Mesendoderm (in vitro differentiated cells): ENCODE data around the gene PERCC1.

Source experiments
- DNase-seq: peaks from one replicate; pipeline ENCODE4 v3.0.0; 2013
- H2AK5ac ChIP-seq: 2 replicates; pipeline ENCODE4 v1.6.1; 2013; ENCODE audit warnings: low read length, inconsistent platforms
- H2BK120ac ChIP-seq: 2 replicates; pipeline ENCODE4 v1.6.1; 2013; ENCODE audit warnings: low read depth, mild to moderate bottlenecking, low read length, moderate library complexity, mixed read lengths
- H2BK15ac ChIP-seq: replicated peaks from 2 replicates; pipeline ENCODE4 v1.6.1; 2013; ENCODE audit warnings: low read depth, mild to moderate bottlenecking, moderate library complexity
- H2BK5ac ChIP-seq: 2 replicates; pipeline ENCODE4 v1.6.1; 2013; ENCODE audit warnings: low read length, inconsistent platforms
- H3K18ac ChIP-seq: 2 replicates; pipeline ENCODE4 v1.6.1; 2013; ENCODE audit warnings: mild to moderate bottlenecking, low read length, mixed read lengths
- H3K23ac ChIP-seq: one replicate; pipeline ENCODE4 v1.6.1; 2013; ENCODE audit warnings: low read length
- H3K27ac ChIP-seq: 2 replicates; pipeline ENCODE4 v1.5.1; 2013; ENCODE audit warnings: low read depth, mild to moderate bottlenecking, inconsistent platforms, low read length, moderate library complexity
- H3K27me3 ChIP-seq: 2 replicates; pipeline ENCODE4 v1.6.1; 2013; ENCODE audit warnings: low read length, control low read depth, mild to moderate bottlenecking, inconsistent platforms; ENCODE audit not compliant: insufficient read depth, poor library complexity
- H3K36me3 ChIP-seq: 2 replicates; pipeline ENCODE4 v1.6.1; 2013; ENCODE audit warnings: low read length, inconsistent platforms; ENCODE audit not compliant: control insufficient read depth, insufficient read depth
- H3K4ac ChIP-seq: one replicate; pipeline ENCODE4 v1.6.1; 2013; ENCODE audit warnings: low read depth, mild to moderate bottlenecking, low read length, moderate library complexity
- H3K4me1 ChIP-seq: 2 replicates; pipeline ENCODE4 v1.6.1; 2013; ENCODE audit warnings: low read depth, low read length, inconsistent platforms; ENCODE audit not compliant: control insufficient read depth
- H3K4me2 ChIP-seq: 2 replicates; pipeline ENCODE4 v1.6.1; 2013; ENCODE audit warnings: low read length
- H3K4me3 ChIP-seq: 2 replicates; pipeline ENCODE4 v1.5.1; 2013; ENCODE audit warnings: mild to moderate bottlenecking, low read length
- H3K56ac ChIP-seq: one replicate; pipeline ENCODE4 v1.6.1; 2013; ENCODE audit warnings: low read length
- H3K79me1 ChIP-seq: 2 replicates; pipeline ENCODE4 v1.6.1; 2013; ENCODE audit warnings: low read length, inconsistent platforms
- H3K79me2 ChIP-seq: 2 replicates; pipeline ENCODE4 v1.6.1; 2013; ENCODE audit warnings: mild to moderate bottlenecking, low read length; ENCODE audit not compliant: control insufficient read depth, insufficient read depth
- H3K9ac ChIP-seq: 2 replicates; pipeline ENCODE4 v1.6.1; 2013; ENCODE audit warnings: low read length, inconsistent platforms
- H4K5ac ChIP-seq: one replicate; pipeline ENCODE4 v1.6.1; 2013; ENCODE audit warnings: low read length
- H4K8ac ChIP-seq: one replicate; pipeline ENCODE4 v1.6.1; 2013; ENCODE audit warnings: low read depth, mild to moderate bottlenecking, control low read depth, low read length, moderate library complexity
- WGBS: extraction: QIAGEN DNeasy Blood & Tissue Kit; methylation state at CpG from one replicate; pipeline ENCODE4 v1.1.7; 2013; ENCODE audit warnings: low lambda C conversion rate, missing lambda C conversion rate; ENCODE audit not compliant: insufficient coverage; ENCODE audit errors: extremely low coverage; 5-methylcytosine and 5-hydroxymethylcytosine counted together

PERCC1 gene

DNA sequence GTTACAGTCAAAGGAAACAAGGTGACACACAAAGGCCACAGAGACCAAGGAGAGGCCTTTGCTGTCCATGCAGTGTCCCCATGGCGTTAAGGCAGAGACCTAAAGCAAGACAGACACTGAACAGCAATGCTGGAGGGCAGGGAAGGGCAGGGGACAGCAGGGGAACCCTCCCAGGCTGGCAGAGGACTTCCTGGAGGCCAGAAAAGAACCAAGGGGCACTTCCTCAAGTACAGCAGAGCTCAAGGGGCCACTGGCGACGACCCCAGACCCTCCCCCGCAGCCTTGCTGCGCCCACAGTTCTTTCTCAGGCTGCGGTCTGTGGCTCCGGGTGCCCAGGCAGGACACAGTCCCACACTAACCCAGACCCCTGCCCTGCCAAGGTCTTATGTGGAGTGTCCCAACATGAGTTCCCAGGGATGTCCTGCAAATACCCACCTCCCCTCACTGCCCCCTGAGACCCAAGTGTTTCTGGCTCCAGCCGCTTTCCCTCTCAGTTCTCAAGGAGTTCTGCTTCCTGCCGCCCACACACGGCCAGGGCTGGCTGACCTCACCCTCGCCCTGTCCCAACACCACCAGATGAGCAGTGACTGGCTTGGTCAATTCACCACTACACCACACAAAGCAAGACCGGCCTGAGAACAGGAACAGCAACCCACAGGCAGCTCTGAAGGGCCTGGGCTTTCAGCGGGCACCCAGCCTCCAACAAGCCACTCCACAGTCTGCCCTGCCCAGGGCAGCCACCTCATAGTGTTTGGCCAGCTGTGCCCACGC lies 39.8 kb downstream of the PERCC1 start:
- no peak overlapping the region for H2BK120ac ChIP-seq
- no peak for DNase-seq

DNA sequence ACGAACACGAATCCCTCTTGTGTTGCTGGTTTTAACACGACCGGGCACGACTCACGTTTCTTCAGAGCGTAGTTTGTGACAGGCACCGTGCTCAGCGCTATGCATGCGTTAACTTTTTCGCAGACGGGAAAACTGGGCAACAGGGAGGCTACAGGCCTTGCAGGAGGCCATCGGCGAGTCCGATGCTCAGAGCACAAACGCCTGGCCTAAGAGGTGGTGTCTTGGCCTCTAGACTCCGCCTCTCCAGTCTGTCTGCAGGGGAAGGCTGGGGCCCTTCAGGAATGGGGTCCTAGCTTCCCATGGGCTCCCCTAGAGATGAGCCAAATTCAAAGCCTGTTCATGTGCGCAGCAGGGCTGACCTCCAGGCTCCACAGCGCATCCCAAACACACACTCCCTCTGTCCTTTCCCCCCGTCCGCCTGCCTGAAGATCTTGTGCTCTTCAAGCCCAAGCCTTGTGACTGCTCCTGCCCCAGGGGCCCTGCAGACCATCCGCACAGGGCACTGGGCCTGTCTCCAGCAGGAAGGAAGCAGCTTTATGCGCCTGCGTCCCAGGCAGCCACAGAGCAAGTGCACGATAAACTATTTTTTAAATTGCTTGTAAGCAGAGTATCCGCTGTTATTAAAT lies 40.8 kb downstream of the PERCC1 start:
- no CpG with 5 or more reads among the region's 26 CpGs for WGBS
- no peak overlapping the region for H2BK15ac ChIP-seq
- H3K56ac ChIP-seq, result no peak overlapping the region
- H3K27ac ChIP-seq, result no peak overlapping the region
- H3K23ac ChIP-seq, result no peak overlapping the region
- peaks cover 14% of the 10 kb centered on the region for H3K79me1 ChIP-seq
- no peak overlapping the region for H2AK5ac ChIP-seq
- H3K4me1 ChIP-seq, result peaks cover 3% of the 10 kb centered on the region
- no peaks in the 10 kb centered on the region for H3K27me3 ChIP-seq
- H4K8ac ChIP-seq, result no peak overlapping the region
- H3K4me2 ChIP-seq, result no peak overlapping the region
- peaks cover 9% of the 10 kb centered on the region for H3K79me2 ChIP-seq
- no peak overlapping the region for H3K4ac ChIP-seq
- H2BK120ac ChIP-seq, result no peak overlapping the region
- no peak overlapping the region for H3K18ac ChIP-seq
- DNase-seq, result no peak
- H3K36me3 ChIP-seq, result no peaks in the 10 kb centered on the region
- no peak overlapping the region for H3K4me3 ChIP-seq
- H3K9ac ChIP-seq, result no peak overlapping the region
- H2BK5ac ChIP-seq, result no peak overlapping the region
- no peak overlapping the region for H4K5ac ChIP-seq

More for the DNA sequence above, 39.8 kb downstream of the PERCC1 start:
- Histone ChIP-seq H4K5ac (no peak overlapping the region), H3K18ac (no peak overlapping the region), H3K4me3 (no peak overlapping the region), H3K36me3 (no peaks in the 10 kb centered on the region), H3K27me3 (no peaks in the 10 kb centered on the region), H3K79me2 (peaks cover 9% of the 10 kb centered on the region), H3K9ac (no peak overlapping the region), H3K27ac (no peak overlapping the region), H2BK5ac (no peak overlapping the region), H3K56ac (no peak overlapping the region), H3K23ac (no peak overlapping the region), H3K4me2 (no peak overlapping the region), H2BK15ac (no peak overlapping the region), H3K79me1 (peaks cover 14% of the 10 kb centered on the region), H4K8ac (no peak overlapping the region), H2AK5ac (no peak overlapping the region), H3K4ac (no peak overlapping the region), H3K4me1 (peaks cover 3% of the 10 kb centered on the region)
- no CpG with 5 or more reads among the region's 14 CpGs for WGBS

DNA sequence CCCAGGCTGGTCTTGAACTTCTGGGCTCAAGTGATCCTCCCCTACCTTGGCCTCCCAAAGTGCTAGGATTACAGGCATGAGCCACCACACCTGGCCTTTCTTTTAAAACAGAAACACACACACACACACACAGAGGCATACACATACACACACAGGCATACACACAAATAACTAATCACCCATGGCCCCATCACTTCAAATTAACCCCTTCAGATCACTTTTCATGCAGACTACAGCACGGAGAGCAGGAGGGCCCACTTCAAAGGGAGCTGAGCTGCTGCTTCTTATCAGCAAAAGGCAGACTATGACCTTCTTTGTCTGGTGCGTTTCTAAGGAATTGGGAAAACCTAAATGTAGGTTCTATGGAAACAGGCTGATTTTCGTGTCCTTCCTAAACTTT lies 42.1 kb downstream of the PERCC1 start:
- Histone ChIP-seq H4K8ac (no peak overlapping the region), H3K9ac (no peak overlapping the region), H3K27me3 (no peaks in the 10 kb centered on the region), H3K56ac (no peak overlapping the region), H3K79me1 (peaks cover 8% of the 10 kb centered on the region), H3K18ac (no peak overlapping the region), H3K4ac (no peak overlapping the region), H3K27ac (no peak overlapping the region), H3K36me3 (no peaks in the 10 kb centered on the region), H3K23ac (no peak overlapping the region), H2BK5ac (no peak overlapping the region), H2AK5ac (no peak overlapping the region), H2BK120ac (no peak overlapping the region), H3K4me1 (peaks cover 3% of the 10 kb centered on the region), H2BK15ac (no peak overlapping the region), H4K5ac (no peak overlapping the region), H3K4me3 (no peak overlapping the region), H3K4me2 (no peak overlapping the region), H3K79me2 (peaks cover 8% of the 10 kb centered on the region)
- no CpG with 5 or more reads among the region's 3 CpGs for WGBS
- no peak for DNase-seq

DNA sequence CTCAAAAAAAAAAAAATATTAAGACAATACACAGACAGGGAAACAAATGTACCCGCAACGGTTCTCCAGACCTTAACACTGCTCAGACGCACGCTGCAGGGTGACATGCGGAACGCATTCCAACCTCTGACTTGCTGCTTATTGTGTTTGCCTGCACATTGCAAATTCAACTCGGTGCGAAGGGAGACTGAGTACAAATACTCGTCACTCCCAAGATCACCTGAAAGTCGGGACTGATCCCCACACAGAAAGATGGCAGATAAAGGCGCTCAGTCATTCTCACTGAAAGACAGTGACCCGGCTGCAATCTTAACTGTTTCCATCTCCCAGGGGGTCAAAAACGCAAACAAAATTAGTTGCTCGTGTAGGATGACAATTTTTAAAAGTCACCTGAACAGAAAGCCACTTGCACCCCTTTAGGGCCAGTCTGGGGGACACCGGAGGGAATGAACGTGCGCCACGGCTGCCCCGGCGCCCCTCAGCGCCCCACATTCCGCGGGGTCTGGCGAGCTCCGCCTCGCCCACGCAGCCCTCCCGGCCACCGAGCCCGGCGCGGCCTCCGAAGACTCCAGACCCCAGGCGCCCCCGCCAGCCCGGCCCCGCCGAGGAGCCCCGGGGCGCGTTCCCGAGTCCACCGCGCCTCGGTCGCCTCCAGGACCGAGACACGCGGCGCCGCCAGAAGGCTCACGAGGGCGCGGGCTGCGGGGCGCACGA lies 43.4 kb downstream of the PERCC1 start:
- Histone ChIP-seq H4K8ac (no peak overlapping the region), H3K18ac (no peak overlapping the region), H3K4me2 (peak overlapping the region; percentile 78), H3K9ac (peak overlapping the region; percentile 82), H3K23ac (no peak overlapping the region), H3K27ac (no peak overlapping the region), H3K36me3 (no peaks in the 10 kb centered on the region), H3K4me1 (peaks cover 3% of the 10 kb centered on the region), H2AK5ac (no peak overlapping the region), H2BK15ac (no peak overlapping the region), H4K5ac (no peak overlapping the region), H3K79me2 (peaks cover 6% of the 10 kb centered on the region), H3K4me3 (peak overlapping the region; percentile 76), H3K4ac (peak overlapping the region; percentile 66), H2BK5ac (no peak overlapping the region), H3K56ac (peak overlapping the region; percentile 94), H3K27me3 (no peaks in the 10 kb centered on the region), H2BK120ac (no peak overlapping the region), H3K79me1 (peaks cover 8% of the 10 kb centered on the region)
- DNase-seq, result peak; percentile 19
- no CpG with 5 or more reads among the region's 57 CpGs for WGBS

DNA sequence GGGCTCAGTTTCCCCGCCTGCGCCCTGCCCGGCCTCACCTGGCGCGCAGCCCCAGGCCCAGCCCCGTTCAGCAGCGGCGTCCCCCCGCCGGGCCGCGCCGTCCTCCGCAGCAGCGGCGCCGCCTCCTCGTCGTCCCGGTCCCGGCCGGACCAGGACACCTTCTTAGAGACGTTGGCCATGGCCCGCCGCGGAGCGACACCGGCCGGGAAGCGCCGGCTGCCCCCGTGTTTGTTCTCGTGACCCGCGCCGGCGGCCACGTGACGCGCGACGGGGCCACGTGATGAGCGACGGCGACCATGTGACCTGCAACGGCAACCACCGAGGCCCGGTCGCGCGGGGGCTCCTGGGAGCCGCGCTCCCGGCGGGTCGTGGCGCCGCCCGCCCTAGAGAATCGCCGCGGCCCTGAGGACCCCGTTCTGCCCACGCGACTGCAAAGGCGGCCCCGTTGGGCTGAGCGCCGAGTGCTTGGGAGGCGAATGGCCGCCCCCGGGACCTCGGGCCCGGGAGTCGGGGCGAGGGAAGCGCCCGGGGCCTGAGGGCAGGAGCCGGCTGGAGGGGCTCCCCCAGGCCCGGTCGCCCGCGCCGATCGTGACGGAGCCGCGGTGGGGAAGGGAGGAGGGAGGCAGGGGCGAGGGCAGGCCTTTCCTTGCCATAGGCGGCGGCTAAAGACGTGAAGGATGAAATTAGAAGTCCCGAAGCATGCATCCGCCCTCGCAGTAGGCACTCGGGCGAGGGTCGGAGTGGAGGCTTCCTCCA lies 44.1 kb downstream of the PERCC1 start, which contains the start of gene CLCN7:
CLCN7 (minus strand) TSS at position 233 of the 756 bp plus-strand sequence; CDS start at position 179, 54 bp downstream.
- Histone ChIP-seq H4K5ac (no peak within 1 kb of the TSS), H4K8ac (peak within 1 kb of the TSS; percentile 13), H3K18ac (peak within 1 kb of the TSS; percentile 90), H3K23ac (no peak within 1 kb of the TSS), H3K36me3 (no peaks in the 10 kb centered on the region), H3K79me1 (peaks cover 4% of the 10 kb centered on the region), H3K4me3 (peak within 1 kb of the TSS; percentile 76), H3K56ac (peak within 1 kb of the TSS; percentile 98), H2AK5ac (no peak within 1 kb of the TSS), H2BK5ac (no peak within 1 kb of the TSS), H3K4me1 (peaks cover 3% of the 10 kb centered on the region), H3K79me2 (peaks cover 6% of the 10 kb centered on the region), H3K27ac (peak within 1 kb of the TSS; percentile 33), H3K4me2 (peak within 1 kb of the TSS; percentile 78), H2BK15ac (no peak within 1 kb of the TSS), H2BK120ac (no peak within 1 kb of the TSS), H3K9ac (peak within 1 kb of the TSS; percentile 92), H3K4ac (peak within 1 kb of the TSS; percentile 97), H3K27me3 (no peaks in the 10 kb centered on the region)
- WGBS, result no CpG with 5 or more reads among the region's 99 CpGs
- peak; percentile 88 for DNase-seq
